Activated CD4-positive, alpha-beta T cell treated with anti-CD3 and anti-CD28 coated beads, Interleukin-2, amount 50 U/mL, for 48 hours (primary cell): ENCODE data around the gene CRKL.
"Not testable (repeated sequence)": the region's sequence is repeated elsewhere in the genome, so short reads cannot be mapped to it uniquely, and the experiment has no call there.

Source experiments
- DNase-seq, 2 experiments: peaks; one replicate each; pipeline ENCODE4 v3.0.0-alpha.2; 2020

CRKL gene

GRCh38 chr22:20967697-20968211, 50.5 kb downstream of the CRKL start:
- DNase-seq = no peak

- no peak for DNase-seq
These were observed 51.2 kb downstream of the CRKL start for GRCh38 chr22:20968281-20968977.

DNA sequence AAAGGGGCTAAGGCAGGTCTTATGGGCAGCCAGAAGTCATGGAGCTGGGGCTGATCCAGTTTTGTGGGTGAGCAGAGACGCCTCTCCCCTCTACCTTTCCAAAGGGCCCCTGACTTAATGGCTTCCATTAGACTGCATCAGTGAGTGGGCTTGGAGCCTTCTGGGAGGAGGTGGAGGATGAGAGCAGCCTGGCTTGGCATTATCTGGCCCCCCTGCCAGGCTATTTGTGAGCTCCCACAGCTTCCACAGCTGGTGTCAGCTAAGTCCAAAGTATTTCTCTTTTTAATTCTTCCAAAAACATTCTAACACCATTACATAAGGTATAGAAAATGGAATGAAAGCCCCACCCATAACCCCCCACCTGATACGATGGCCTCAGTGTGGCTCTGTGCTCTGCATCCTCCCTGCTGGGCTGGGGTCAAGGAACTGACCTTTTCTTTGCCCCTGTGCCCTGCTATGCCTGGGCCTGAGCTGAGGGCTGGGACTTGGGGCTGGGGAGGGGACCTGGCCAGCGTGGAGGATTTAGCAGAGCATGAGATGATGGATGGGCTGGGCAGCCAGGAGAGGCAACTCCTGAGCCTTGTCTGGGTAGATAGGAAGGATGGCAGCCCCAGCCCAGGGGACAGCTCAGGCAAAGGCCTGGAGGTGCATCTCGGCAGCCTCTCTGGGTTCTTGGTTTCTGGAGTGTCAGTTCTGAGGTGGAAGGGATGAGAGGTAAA, 53.9 kb downstream of the CRKL start:
- no peak for DNase-seq

DNA sequence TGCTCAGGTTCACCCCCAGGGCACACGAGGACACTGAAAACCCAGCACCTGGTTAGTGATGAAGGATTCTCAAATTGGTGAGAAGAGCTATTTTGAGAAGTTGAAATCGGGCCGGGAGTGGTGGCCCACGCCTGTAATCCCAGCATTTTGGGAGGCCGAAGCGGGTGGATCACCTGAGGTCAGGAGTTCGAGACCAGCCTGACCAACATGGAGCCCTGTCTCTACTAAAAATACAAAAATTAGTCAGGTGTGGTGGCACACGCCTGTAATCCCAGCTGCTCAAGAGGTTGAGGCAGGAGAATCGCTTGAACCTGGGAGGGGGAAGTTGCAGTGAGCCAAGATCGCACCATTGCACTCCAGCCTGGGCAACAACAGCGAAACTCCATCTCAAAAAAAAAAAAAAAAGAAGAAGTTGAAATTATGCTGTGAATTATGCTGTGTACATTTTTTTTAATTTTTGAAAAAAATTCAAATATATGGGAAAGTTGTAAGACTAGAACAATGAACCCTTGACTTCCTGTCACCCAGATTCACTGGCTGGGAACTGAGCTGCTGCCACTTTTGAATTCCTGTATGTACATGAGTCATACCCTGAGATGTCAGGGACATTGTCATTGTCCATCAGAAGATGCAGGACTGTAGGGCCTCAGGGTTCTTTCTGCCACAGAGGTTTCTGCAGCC, 54.9 kb downstream of the CRKL start:
- DNase-seq = not testable (repeated sequence)

DNA sequence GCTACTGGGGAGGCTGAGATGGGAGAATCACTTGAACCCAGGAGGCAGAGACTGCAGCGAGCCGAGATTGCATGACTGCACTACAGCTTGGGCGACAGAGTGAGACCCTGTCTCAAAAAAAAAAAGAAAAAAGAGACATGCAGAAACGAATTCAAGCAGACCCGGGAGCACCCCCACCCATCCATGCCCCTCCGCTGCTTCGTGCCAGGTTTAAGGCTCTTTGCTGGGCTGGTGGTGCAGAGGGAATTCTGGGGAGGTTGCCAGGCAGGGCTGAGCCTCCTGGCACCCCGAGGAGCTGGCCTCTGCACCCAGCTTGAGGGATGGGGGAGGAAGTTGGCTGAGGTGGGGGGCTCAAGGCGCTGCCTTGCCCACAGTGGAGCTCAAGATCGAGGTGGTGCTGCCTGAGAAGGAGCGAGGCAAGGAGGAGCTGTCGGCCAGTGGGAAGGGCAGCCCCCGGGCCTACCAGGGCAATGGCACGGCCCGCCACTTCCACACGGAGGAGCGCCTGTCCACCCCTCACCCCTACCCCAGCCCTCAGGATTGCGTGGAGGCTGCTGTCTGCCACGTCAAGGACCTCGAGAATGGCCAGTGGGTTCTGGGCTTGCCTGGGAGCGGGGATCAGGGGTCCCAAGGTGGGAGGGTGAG, 55.8 kb downstream of the CRKL start:
- DNase-seq = no peak

- DNase-seq = no peak
These were observed 56.6 kb downstream of the CRKL start for GRCh38 chr22:20973634-20974286.

- no peak for DNase-seq
These were observed 57.2 kb downstream of the CRKL start for GRCh38 chr22:20974336-20974955.

DNA sequence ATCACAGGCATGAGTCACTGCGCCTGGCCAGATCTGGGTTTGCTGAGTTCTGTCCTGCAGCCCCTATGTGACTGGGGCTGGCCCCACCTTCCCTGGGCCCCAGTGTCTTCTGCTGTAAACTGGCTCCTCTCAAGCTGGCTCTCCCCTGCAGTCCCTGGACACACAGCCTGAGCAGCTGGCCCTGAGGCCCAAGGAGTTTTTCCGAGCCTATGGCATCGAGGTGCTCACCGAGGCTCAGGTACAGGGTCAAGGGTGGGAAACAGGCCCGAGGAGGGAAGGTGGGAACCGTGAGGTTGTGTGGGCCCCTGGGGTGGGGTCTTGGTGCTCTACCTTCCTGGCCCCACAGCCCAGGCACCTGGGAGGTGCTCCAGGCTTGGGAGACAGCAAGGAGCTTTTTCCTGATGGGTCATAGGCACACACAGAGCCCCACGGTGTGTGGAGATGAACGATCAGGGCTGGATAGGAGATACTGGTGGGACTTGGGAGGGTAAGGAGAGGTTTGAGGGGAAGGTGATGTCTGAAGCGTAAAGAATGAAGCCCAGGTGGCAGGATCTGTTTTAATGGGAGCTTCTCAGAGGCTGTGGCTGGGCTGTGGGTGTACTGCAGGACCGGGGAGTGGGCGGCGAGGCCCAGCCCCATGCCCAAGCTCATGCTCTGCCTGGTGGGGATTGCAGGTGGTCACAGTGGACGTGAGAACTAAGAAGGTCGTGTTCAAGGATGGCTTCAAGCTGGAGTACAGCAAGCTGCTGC, 58.5 kb downstream of the CRKL start:
- DNase-seq = no peak

GRCh38 chr22:20976291-20976877, 59.2 kb downstream of the CRKL start:
- DNase-seq = no peak

DNA sequence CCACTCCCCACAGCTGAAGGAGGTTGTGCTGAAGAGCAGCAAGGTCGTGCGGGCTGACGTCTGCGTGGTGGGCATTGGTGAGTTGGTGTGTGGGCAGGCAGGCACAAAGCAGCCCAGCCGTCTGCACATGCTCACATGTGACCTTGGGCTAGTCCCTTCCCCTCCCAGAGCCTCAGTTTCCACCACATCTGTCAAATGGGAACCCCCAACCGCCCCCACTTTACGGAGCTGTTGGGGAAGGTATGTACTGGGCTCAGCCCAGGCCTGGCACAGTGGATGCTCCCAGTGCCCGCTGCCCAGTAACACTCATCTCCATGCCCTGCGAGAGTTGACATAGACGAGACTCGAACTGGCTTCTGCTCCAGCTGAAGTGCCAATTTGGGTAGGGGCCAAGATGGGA, 59.8 kb downstream of the CRKL start:
- no peak for DNase-seq

GRCh38 chr22:20977516-20978170, 60.4 kb downstream of the CRKL start:
- no peak for DNase-seq

GRCh38 chr22:20978419-20978818, 61.2 kb downstream of the CRKL start:
- no peak for DNase-seq

DNA sequence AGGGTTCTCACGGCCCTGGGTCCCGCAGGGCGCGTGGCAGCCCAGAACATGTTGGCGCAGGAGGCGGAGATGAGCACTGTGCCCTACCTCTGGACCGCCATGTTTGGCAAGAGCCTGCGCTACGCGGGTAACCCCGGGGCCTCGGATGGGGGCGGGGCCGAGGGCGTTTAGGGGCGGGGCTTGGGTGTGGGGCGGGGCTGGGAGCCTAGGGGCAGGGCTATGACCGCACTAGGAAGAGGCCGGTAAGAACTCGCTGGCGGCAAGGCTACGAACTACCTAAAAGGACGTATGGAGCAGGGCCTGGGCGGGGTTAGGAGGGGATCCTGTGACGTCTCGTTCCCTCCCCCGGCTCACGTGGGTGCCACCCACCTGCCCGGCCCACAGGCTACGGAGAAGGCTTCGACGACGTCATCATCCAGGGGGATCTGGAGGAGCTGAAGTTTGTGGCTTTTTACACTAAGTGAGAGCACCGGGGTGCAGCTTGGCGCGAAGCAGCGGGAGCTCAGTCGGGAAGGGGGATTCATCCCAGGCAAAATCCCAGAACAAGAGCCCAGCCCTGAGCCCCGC, 62.1 kb downstream of the CRKL start:
- peak; percentile 66 to 70 for DNase-seq

DNA sequence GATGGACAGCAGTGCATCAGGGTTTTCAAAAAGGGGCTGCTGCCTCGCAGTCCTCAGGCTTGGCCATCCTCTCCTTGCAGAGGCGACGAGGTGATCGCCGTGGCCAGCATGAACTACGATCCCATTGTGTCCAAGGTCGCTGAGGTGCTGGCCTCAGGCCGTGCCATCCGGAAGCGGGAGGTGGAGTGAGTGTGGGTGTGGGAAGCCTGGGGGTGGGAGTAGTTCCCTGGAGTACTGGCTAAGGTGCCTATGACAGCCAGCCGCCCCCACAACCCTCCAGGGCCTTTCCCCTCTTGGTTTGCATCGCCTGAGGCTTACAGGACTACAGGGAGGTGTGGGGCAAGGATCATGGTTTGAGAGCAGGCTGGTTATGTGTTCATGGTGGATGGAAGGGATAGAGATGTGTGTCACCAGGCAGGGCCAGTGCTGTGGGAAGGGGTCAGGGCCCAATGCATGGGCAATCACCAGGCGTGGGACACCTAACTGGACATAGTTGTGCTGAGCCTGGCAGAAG, 62.8 kb downstream of the CRKL start:
- no peak for DNase-seq

DNA sequence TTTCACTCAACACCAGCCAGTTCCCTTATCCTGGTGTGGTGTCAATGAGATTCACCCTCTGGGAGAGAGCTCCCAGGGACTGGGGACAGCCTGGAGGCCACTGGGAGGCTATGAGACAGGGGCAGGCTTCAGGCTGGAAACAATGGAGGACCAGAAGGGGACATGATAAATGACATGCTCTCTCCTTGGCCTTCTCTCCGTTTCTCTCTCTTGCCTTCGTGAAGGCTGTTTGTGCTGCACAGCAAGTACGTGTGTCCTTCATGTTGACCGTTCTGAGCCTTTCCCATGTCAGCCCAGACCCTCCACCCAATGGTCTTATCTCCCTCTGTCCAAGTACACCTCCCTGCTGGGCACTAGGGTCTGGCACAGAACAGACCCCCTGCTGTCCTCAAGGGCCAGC, 63.3 kb downstream of the CRKL start:
- DNase-seq = no peak

- no peak for DNase-seq
These were observed 63.9 kb downstream of the CRKL start for GRCh38 chr22:20980938-20981722.

DNA sequence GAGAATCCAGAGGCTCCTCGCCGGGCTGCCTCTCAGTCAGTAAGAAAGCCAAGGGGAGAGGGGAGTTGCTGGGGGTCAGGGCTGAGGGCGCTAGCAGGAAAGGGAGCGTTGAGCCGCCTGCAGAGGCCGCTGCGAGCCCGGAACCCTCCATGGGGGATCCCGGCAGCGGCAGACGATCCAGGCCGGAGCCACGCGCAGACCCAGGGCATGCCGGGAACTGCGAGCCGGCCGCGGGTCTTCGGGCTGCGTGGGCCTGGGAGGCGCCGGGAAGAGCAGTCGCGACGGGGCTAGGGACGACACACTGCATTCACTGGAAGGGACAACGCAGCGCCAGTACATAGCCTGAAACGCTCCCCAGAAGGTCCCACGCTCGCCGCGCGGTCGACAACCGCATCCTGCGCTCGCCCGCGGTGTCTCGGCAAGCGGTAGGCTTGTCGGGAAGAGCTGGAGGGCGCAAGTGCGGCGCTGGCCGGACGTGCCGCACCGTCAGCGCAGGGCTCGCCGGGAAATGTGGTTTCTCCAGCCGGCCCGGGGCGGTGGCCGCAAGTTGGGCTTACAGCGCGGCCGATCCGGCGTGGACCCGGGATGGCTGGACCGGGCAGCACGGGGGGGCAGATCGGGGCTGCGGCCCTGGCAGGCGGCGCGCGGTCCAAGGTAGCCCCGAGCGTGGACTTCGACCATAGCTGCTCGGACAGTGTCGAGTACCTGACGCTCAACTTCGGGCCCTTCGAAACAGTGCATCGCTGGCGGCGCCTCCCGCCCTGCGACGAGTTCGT, 64.8 kb downstream of the CRKL start, which contains the start of gene LZTR1:
TSS of gene LZTR1 (plus strand) at position 511 of the 776 bp plus-strand sequence. CDS start at position 586, 75 bp downstream.
- DNase-seq = peak; percentile 72 to 77

DNA sequence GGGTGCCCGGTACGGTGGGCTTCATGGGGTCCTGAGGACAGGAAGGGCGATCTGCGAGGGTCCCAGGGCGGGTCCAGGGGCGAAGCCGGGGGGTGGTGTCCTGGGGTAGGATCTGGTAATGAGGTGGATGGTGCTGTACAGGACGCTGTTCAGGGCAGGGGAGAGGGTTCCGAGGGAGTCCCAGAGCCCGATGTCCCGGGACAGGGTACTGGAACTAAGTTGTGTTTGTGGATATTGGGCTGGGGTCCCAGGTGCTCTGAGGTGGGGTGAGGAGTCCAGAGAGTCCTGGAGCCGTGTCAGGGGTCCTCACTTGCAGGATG, 65.3 kb downstream of the CRKL start:
- no peak for DNase-seq
